GM12878 (cell line): Measurements from ENCODE around the gene LEKR1.

Source experiments
- CTCF ChIP-seq, 3 experiments: IDR thresholded peaks in 2 of 3; conservative IDR thresholded peaks in 1 of 3; 2 replicates each; pipeline ENCODE4 v1.5.1; 2011; ENCODE audit warnings: low read depth in 3 of 3, low read length in 3 of 3, mild to moderate bottlenecking in 3 of 3, control low read depth in 2 of 3, moderate library complexity in 2 of 3, inconsistent platforms in 1 of 3, mixed read lengths in 1 of 3; ENCODE audit not compliant: control insufficient read depth in 2 of 3, insufficient read depth in 1 of 3; ENCODE audit errors: extremely low read depth in 1 of 3
- E4F1 ChIP-seq: fragments of 450-650 bp; IDR thresholded peaks from 2 replicates; pipeline ENCODE4 v1.6.1; 2018; ENCODE audit warnings: borderline replicate concordance, mild to moderate bottlenecking; ENCODE audit not compliant: partially characterized antibody
- ESRRA ChIP-seq: IDR thresholded peaks from 2 replicates; pipeline ENCODE4 v1.6.1; 2012; ENCODE audit warnings: mild to moderate bottlenecking, low read length, improper control_type of control experiment
- IKZF1 ChIP-seq: fragments of 450-650 bp; conservative IDR thresholded peaks from 2 replicates; pipeline ENCODE4 v1.6.1; 2017; ENCODE audit warnings: antibody characterized with exemption, mild to moderate bottlenecking
- JUND ChIP-seq: IDR thresholded peaks from 2 replicates; pipeline ENCODE4 v1.6.1; 2012; ENCODE audit warnings: low read depth, mild to moderate bottlenecking, low read length, improper control_type of control experiment, moderate library complexity
- KDM1A ChIP-seq: fragments of 200-600 bp; sonication (generic); IDR thresholded peaks from 2 replicates; pipeline ENCODE4 v1.6.1; 2016; ENCODE audit warnings: borderline replicate concordance
- NFYB ChIP-seq: IDR thresholded peaks from 2 replicates; pipeline ENCODE4 v1.6.1; 2011; ENCODE audit warnings: low read depth, mild to moderate bottlenecking, low read length, improper control_type of control experiment, moderate library complexity; ENCODE audit not compliant: insufficient read depth
- NR2F1 ChIP-seq: fragments of 450-650 bp; conservative IDR thresholded peaks from 2 replicates; pipeline ENCODE4 v1.6.1; 2017; ENCODE audit warnings: mild to moderate bottlenecking
- PKNOX1 ChIP-seq: fragments of 450-650 bp; IDR thresholded peaks from 2 replicates; pipeline ENCODE4 v1.6.1; 2016; ENCODE audit warnings: mild to moderate bottlenecking
- POLR2A ChIP-seq: IDR thresholded peaks from 2 replicates; pipeline ENCODE4 v1.6.1; 2011; ENCODE audit warnings: low read depth, mild to moderate bottlenecking, low read length
- POLR2AphosphoS5 ChIP-seq: IDR thresholded peaks from 2 replicates; pipeline ENCODE4 v1.6.1; 2011; ENCODE audit warnings: mild to moderate bottlenecking, low read length, inconsistent platforms
- RBBP5 ChIP-seq: fragments of 200-600 bp; sonication (generic); conservative IDR thresholded peaks from 2 replicates; pipeline ENCODE4 v1.6.1; 2016
- RFX5 ChIP-seq: IDR thresholded peaks from 2 replicates; pipeline ENCODE4 v1.6.1; 2011; ENCODE audit warnings: low read depth, low read length, improper control_type of control experiment
- ZZZ3 ChIP-seq: IDR thresholded peaks from 2 replicates; pipeline ENCODE4 v1.6.1; 2011; ENCODE audit warnings: low read depth; ENCODE audit not compliant: control insufficient read depth, insufficient read length

- TF ChIP-seq CTCF (IDR thresholded peaks at IDR 0.05 in 2 of 3, conservative IDR thresholded peaks at IDR 0.05 in 1 of 3; ENCODE audit: control insufficient read depth in 2 of 3, extremely low read depth in 1 of 3, insufficient read depth in 1 of 3, low read depth in 3 of 3, low read length in 3 of 3) (no peak), POLR2AphosphoS5 (no peak), POLR2A (no peak), IKZF1 (no peak), JUND (no peak), NFYB (no peak), KDM1A (no peak), ZZZ3 (no peak), NR2F1 (no peak), ESRRA (no peak), PKNOX1 (no peak), RBBP5 (no peak), E4F1 (no peak), RFX5 (no peak)
Observed at GRCh38 chr3:157083824-157084223, 257.7 kb downstream of the LEKR1 start.
